NCI-H526 (cell line): ENCODE results near the gene SHLD3.
A peak's percentile ranks its signal among the peaks of the same experiment; 100 is the strongest.
"Not testable (repeated sequence)": the region's sequence is repeated elsewhere in the genome, so short reads cannot be mapped to it uniquely, and the experiment has no call there.

ENCODE experiments used
- DNase-seq, 2 experiments: peaks; one replicate each; lab custom pipeline; 2025; lab: John Stamatoyannopoulos, UW

Gene SHLD3

GRCh38 chr5:65624571-65625555 lies at the start of gene SHLD3, which contains the start of gene TRAPPC13:
Gene SHLD3 (plus strand): TSS chr5:65625027. CDS start chr5:65629588, 4,561 bp downstream.
Gene TRAPPC13 (plus strand): TSS chr5:65625027. CDS start chr5:65625061, 34 bp downstream.
- DNase-seq: peak; percentile 80 to 89

DNA sequence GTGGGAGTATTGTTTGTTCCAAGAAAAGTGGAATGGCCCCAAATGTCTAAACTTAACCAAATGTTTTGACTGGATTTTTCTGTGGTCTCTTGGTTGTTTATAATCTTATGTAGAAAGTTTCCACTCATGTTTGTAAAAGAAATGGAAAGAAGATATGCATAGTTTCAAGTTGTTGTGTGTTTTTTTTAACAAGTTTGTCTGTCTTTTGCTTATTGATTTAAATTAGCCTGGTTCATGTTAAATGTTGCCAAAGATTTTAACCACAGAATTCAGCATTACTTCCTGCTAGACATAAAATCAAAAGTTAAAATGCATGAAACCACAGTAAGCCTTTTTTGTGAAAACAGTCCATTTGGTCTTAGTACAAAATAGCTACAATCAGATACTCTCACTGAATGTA lies 47.7 kb upstream of the SHLD3 start:
- DNase-seq: no peak

DNA sequence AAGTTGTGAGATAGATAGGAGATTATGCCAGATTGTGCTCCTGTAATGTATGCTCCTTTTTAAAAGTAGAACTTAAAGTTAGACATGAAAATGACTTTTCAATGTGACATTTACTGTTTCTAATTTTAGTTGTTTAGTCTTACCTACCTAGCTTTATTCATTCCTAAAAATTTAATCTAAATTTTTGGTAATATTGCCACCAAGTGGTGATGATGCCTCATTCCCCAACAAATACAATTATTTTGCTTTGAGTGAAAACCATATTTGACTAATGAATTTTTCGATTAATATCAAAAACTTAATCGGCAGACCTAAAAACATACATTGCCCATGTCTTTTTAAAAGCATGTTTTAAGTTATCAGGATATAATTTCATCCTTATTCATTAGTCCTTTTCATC lies 36.1 kb upstream of the SHLD3 start:
- no peak for DNase-seq

DNA sequence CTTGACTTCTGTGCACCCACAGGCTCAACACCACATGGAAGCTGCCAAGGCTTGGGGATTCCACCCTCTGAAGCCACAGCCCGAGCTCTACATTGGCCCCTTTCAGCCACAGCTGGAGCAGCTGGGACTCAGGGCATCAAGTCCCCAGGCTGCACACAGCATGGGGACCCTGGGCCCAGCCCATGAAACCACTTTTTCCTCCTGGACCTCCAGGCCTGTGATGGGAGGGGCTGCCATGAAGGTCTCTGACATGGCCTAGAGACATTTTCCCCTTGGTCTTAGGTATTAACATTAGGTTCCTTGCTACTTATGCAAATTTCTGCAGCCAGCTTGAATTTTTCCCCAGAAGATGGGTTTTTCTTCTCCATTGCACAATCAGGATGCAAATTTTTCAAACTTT lies 23.1 kb upstream of the SHLD3 start:
- DNase-seq: not testable (repeated sequence)

GRCh38 chr5:65611524-65611923 lies 13.3 kb upstream of the SHLD3 start:
- DNase-seq: peak; percentile 91 to 94

DNA sequence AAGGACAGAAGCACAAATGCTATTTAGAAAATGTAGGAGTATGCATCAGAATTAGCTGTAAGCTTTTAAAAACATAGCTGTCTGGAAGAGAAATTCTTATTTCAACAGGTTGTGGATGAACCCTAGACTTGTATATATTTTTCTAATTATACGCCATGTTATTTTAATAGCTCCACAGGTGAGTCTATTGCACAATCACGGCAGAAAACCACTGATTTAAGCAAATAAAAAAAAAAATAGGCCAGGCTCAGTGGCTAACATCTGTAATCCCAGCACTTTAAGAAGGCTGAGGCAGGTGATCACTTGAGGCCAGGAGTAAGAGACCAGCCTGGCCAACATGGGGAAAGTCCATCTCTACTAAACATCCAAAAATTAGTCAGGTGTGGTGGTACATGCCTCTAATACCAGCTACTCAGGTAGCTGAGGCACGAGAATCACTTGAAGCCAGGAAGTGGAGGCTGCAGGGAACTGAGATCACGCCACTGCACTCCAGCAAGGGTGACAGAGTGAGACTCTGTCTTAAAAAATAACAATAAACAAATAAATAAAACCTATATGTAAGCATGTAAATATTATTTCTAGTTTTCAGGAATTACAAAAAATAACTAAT lies 12.4 kb upstream of the SHLD3 start:
- peak in 1 of 2 experiments; percentile 29 for DNase-seq

DNA sequence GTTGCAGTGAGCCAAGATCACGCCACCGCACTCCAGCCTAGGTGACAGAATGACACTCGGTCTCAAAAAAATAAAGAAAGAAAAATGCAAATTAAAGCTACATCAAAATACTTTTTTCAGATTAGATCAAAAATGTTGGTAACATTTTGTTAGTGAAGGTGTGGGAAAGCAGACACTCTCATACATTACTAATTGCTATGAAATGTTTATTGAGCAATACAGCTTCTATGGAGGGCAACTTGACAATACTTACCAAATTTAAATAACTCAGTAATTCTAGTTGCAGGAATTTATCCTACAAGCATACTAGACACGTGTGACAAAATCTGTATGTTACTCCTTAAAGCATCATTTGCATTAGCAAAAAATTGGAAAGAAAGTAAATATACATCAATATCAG lies 4.8 kb upstream of the SHLD3 start:
- no peak for DNase-seq

GRCh38 chr5:65621961-65622360 lies 2.9 kb upstream of the SHLD3 start:
- not testable (repeated sequence) for DNase-seq

DNA sequence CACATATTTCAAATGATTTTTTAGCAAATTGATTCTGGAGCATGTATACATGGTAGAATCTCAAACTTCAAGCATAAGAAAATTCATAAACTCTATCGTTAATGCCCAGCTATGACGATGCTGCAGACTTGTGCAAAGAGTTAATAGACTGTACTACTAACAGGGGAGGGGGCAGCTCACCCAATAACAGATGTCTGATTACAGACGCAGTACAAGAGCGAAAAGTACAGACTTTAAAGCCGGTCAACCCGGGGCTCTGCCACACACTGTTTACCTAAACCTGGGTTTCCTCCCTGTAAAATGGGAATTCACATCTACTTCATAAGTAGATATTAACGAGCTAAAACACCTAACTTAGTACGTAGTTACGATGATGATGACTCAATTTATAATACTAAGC lies 1.3 kb upstream of the SHLD3 start:
- DNase-seq: no peak

DNA sequence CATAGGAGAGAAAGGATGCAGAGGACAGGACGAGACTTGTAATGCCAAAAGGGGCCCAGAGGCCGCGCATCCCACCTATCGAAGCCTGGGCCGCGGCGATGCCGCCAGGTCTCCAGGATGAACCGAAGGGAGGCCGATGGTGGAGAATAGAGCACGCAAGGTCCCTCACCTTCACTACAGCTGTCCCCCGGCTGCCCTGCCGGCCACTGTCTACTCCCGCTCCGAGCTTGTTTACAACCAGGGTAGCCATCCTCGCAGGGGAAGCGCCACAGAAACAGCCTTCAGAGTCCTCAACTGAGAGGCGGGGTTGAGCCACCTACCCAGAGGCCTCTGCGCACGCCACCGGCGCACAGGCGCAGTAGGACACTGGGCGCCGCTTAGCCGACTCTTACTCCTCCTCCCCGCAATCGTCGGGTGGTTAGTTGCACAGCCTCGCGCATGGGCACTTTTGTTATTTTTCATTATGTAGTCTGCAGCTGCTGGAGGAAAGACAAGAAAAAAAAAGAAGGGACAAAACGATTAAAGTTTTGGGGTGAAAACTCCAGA lies 729 bp upstream of the SHLD3 start, which contains the start of gene TRIM23:
TSS of gene TRIM23 (minus strand) at position 309 of the 546 bp plus-strand sequence. CDS start at position 250, 59 bp downstream.
- peak; percentile 84 to 89 for DNase-seq

DNA sequence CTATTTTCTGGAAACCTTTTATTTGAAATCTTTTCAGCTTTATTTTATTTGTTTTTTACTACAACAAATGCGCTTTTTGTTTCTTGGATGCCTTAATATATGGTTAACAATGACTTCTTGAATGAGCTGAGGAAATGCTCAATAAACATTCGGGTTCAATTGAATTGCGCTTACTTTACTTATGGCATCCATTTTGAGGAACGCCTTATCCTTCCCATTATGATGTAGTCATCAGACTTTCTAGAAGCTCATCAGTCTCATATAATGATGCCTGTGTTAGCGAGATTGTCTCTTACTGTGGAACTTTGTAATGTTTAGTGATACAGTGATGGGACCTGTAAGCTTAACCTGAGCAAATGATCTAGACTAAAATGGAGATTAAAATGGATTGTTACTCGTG lies 916 bp downstream of the SHLD3 start:
- no peak for DNase-seq

- DNase-seq: no peak
Observed at GRCh38 chr5:65630981-65631380, 6.2 kb downstream of the SHLD3 start.

DNA sequence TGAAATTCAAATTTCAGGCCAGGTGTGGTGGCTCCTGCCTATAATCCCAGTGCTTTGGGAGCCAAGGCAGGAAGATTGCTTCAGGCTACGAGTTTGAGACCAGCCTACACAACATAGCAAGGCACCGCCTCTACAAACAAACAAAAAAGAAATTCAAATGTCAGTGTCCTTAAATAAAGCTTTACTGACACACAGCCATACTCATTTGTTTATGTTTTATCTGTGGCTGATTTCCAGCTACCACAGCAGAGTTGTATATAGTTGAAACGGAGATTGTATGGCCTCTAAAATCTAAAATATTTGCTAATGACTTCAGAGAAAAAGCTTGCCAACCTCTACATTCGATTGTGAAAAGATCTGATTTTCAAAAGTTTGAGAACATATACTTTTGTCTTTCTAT lies 15.4 kb downstream of the SHLD3 start:
- peak in 1 of 2 experiments; percentile 18 for DNase-seq

GRCh38 chr5:65646938-65647337 lies 22.1 kb downstream of the SHLD3 start:
- DNase-seq: no peak

DNA sequence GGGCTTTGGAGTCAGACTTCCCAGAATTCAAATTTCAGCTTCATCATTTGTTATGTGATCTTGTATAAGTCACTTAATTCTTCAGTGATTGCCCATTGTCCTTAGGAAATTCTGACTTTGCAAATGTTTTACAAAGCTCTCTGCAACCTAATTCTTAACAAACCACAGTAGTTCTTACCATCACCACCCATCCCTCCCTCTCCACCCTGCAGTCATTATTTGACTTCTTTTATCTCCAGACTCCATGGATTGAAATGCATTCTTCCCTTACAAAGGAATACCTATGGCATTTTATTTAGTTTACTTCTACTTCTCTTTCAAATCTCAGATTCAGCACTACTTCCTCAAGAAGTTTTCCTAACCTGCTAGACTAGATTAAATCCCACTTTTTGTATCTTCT lies 23.1 kb downstream of the SHLD3 start:
- no peak for DNase-seq

- no peak for DNase-seq
Observed at GRCh38 chr5:65651144-65651543, 26.3 kb downstream of the SHLD3 start.

DNA sequence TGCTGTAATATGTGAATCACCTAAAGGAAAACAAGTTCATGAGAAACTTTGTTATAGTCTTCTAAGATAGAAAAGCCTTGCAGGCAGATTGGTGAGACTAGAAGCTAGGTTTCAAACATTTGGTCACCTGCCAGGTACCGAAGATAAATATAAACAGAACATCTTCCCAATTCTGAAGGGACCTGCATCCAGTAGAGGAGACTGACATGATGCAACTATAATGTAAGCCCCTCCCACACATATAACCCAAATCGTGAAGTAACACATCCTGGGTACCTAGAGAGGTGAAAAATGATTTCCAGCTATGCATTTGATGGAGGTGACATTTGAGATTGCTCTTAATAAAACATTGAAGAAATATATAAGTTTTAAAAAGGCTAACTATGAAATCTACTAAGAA lies 29.9 kb downstream of the SHLD3 start:
- DNase-seq: no peak

DNA sequence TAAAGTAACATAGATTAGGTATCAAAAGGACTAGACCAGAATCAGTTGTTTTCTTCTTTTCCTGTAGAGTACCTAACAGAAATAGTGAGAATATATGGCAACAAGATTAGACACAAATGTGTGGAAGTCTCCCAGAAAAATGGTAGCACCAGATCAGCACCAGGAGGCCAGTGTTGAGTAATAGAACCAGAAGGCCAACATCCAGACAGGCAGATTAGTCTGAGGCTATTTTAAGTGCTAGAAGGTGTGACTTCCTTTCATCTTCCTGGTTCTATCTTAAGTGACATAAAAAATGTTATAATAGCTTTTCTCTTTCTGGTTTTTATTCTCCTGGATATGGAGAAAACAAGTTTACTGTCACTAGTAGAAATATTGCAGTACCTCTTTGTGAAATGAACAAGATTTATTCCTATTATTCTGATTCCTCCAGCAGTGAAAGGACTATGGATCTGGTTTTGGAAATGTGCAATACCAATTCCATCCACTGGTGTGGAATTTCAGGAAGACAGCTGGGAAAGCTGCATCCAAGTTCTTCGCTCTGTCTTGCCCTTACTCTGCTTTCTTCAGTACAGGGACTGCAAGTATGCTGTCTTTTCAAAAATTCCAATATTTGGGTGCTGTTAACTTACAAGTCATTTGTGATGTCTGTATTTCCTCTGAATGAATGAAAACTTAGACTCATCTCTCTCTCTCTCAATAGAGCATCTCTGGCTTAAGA lies 39.1 kb downstream of the SHLD3 start:
- no peak for DNase-seq

DNA sequence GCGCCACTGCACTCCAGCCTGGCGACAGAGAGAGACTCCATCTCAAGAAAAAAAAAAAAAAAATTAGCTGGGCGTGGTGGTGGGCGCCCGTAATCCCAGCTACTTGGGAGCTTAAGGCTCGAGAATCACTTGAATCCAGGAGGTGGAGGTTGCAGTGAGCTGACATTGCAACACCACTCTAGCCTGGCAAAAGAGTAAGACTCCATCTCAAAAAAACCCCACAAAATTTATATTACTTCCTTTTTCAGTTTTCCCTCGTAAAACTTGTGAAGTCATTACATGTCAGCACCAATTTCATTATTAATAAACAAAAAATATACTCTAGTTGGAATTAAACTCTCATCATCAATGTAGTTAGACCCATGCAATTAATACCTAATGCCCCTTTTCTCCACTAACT lies 43.9 kb downstream of the SHLD3 start:
- no peak for DNase-seq

DNA sequence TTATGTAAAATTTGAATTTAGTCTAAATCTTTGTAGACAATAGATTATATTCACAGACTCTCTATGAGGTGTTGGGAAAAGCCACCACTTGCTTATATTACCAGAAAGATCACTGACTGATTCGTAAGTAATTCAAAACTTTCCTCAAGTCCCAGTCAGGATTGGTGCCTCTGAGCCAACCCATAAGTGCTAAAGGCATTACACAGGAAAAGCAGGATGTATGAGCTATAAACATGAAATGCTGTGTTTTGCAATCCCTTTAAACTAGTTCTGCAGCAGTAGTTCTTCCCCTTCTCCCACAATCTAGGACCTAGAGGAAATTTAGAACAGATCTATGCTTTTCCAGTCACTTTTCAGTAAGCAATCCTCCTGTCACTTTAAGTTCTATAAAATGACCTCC lies 48.0 kb downstream of the SHLD3 start:
- DNase-seq: no peak

DNA sequence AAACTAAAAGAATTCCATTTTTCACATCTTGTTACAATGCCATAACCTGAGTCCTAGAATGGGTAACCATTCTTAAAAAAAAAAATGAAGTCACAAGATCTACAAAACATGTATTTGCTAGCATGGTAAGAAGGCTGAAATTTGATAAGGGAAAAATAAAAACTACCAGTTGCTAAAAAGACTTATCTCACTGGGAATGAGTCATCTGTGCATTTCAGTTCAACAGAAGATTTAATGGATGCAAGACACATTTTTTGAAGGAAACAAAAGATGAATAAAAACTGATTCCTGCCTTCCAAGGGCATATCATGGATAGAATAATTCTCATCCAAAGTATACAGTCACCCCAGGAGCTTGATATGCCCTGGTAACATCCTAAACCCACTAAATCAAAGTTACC lies 49.9 kb downstream of the SHLD3 start:
- no peak for DNase-seq

DNA sequence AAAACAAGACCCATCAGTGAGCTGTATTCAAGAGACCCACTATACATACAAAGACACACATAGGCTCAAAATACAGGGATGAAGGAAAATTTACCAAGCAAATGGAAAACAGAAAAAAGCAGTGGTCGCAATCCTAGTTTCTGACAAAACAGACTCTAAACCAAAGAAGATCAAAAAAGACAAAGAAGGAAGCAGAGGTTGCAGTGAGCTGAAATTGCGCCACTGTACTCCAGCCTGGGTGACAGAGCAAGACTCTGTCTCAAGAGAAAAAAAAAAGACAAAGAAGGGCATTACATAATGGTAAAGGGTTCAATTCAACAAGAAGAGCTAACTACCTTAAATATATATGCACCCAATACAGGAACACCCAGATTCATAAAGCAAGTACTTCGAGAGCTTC lies 51.2 kb downstream of the SHLD3 start:
- DNase-seq: not testable (repeated sequence)
